Neural cell (in vitro differentiated cells): Measurements from ENCODE around the gene NFATC3.
A peak's percentile ranks its signal among the peaks of the same experiment; 100 is the strongest.

Experiments
- EZH2 ChIP-seq: fragments of 200-600, 300-800 bp; shearing (Covaris generic), sonication (generic); IDR thresholded peaks from 2 replicates; pipeline ENCODE4 v1.6.1; 2014; ENCODE audit warnings: antibody characterized with exemption, low read length, borderline replicate concordance, mild to moderate bottlenecking; ENCODE audit not compliant: insufficient read depth, poor library complexity, severe bottlenecking
- RAD21 ChIP-seq: fragments of 450-650 bp; conservative IDR thresholded peaks from 2 replicates; pipeline ENCODE4 v1.6.1; 2014; ENCODE audit warnings: antibody characterized with exemption, mild to moderate bottlenecking, moderate library complexity
- TF ChIP-seq, protein P1 (sequence below): fragments of 450-650 bp; IDR thresholded peaks from 2 replicates; pipeline ENCODE4 v1.5.1; 2014; ENCODE audit warnings: antibody characterized with exemption, mild to moderate bottlenecking, moderate library complexity; ENCODE audit not compliant: poor library complexity, severe bottlenecking

DNA sequence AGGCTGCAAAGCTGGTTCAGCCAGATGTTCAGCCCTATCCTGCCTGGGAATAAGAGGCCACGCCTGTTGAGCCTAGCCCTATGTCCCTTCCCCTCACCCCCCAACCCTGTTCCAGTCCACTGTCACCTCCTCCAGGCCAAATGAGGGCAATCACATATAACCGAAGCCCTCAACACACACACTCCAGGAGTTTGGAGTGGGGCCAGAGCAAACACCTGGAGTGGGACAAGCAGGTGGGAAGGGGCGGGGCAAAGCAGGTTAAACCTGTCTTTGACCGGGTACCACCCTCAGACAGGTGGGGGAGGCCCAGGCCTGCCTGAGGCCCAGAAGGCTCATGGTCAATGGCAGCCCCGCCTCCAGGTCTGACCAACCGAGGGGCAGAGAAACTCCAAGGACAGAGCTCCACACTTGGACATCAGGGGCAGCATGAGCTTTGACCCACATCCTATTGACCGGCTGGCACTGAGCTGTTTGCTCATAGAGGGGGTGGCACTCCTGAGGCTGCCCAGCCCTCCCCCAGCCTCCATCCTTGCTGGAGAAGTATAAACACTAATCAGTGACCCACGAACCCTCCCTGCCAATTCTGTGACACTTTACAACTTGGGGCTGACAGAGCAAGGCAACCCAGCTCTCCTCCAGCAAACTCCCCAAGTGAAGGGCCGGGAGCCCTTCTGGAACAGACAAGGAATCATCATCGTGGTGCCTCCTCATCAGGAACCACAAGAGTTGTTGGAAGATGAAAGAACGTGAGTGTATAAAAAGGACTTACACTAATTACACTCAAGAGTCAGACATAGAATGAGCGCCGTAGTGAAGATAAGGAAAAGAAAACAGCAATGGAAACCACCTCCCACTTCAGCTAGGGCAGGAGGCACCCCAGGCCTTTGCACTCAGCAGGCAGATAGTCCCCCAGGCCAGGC is 149.3 kb downstream of the NFATC3 start:
- TF ChIP-seq, protein P1, sequence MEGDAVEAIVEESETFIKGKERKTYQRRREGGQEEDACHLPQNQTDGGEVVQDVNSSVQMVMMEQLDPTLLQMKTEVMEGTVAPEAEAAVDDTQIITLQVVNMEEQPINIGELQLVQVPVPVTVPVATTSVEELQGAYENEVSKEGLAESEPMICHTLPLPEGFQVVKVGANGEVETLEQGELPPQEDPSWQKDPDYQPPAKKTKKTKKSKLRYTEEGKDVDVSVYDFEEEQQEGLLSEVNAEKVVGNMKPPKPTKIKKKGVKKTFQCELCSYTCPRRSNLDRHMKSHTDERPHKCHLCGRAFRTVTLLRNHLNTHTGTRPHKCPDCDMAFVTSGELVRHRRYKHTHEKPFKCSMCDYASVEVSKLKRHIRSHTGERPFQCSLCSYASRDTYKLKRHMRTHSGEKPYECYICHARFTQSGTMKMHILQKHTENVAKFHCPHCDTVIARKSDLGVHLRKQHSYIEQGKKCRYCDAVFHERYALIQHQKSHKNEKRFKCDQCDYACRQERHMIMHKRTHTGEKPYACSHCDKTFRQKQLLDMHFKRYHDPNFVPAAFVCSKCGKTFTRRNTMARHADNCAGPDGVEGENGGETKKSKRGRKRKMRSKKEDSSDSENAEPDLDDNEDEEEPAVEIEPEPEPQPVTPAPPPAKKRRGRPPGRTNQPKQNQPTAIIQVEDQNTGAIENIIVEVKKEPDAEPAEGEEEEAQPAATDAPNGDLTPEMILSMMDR, result no peak
- TF ChIP-seq EZH2 (peak; percentile 13), RAD21 (no peak)
